Skeletal muscle satellite cell (primary cell): Measurements from ENCODE around the gene DSN1.
A peak's percentile ranks its signal among the peaks of the same experiment; 100 is the strongest.

ENCODE experiments used
- H3K27me3 ChIP-seq: 2 replicates; pipeline ENCODE4 v1.7.0; 2013; ENCODE audit warnings: low read length; ENCODE audit not compliant: control insufficient read depth, insufficient read depth
- H3K36me3 ChIP-seq: 2 replicates; pipeline ENCODE4 v1.7.0; 2013; ENCODE audit warnings: mild to moderate bottlenecking, control low read depth, low read length; ENCODE audit not compliant: insufficient read depth
- H3K4me1 ChIP-seq: 2 replicates; pipeline ENCODE4 v1.7.0; 2013; ENCODE audit warnings: low read length; ENCODE audit not compliant: control insufficient read depth, insufficient read depth
- H3K4me2 ChIP-seq: 2 replicates; pipeline ENCODE4 v1.7.0; 2013; ENCODE audit warnings: mild to moderate bottlenecking, low read length
- H3K4me3 ChIP-seq: 2 replicates; pipeline ENCODE4 v1.7.0; 2013; ENCODE audit warnings: low read length
- H3K9ac ChIP-seq: 2 replicates; pipeline ENCODE4 v1.7.0; 2013; ENCODE audit warnings: mild to moderate bottlenecking, low read depth, low read length, moderate library complexity
- H3K9me3 ChIP-seq: replicated peaks from 2 replicates; pipeline ENCODE4 v1.7.0; 2013; ENCODE audit warnings: mild to moderate bottlenecking, control low read depth, low read length

DSN1 gene

GRCh38 chr20:36777167-36777566 is 3.6 kb upstream of the DSN1 start:
- peaks cover 22% of the 10 kb centered on the region for H3K4me1 ChIP-seq
- no peak overlapping the region for H3K4me2 ChIP-seq
- H3K4me3 ChIP-seq = no peak overlapping the region
- H3K9me3 ChIP-seq = no peaks in the 10 kb centered on the region
- H3K36me3 ChIP-seq = peaks cover 2% of the 10 kb centered on the region
- H3K27me3 ChIP-seq = no peaks in the 10 kb centered on the region
- H3K9ac ChIP-seq = no peak overlapping the region

- H3K4me2 ChIP-seq = no peak overlapping the region
- no peaks in the 10 kb centered on the region for H3K9me3 ChIP-seq
- H3K27me3 ChIP-seq = no peaks in the 10 kb centered on the region
- H3K4me3 ChIP-seq = no peak overlapping the region
- no peak overlapping the region for H3K9ac ChIP-seq
- H3K4me1 ChIP-seq = peaks cover 22% of the 10 kb centered on the region
- peaks cover 1% of the 10 kb centered on the region for H3K36me3 ChIP-seq
Observed at GRCh38 chr20:36775826-36776225, 2.3 kb upstream of the DSN1 start.

- Histone ChIP-seq H3K9ac (no peak overlapping the region), H3K36me3 (peaks cover 4% of the 10 kb centered on the region), H3K4me1 (peaks cover 22% of the 10 kb centered on the region), H3K4me2 (no peak overlapping the region), H3K4me3 (no peak overlapping the region), H3K27me3 (no peaks in the 10 kb centered on the region), H3K9me3 (no peaks in the 10 kb centered on the region)
Observed at GRCh38 chr20:36775196-36775595, 1.6 kb upstream of the DSN1 start.

DNA sequence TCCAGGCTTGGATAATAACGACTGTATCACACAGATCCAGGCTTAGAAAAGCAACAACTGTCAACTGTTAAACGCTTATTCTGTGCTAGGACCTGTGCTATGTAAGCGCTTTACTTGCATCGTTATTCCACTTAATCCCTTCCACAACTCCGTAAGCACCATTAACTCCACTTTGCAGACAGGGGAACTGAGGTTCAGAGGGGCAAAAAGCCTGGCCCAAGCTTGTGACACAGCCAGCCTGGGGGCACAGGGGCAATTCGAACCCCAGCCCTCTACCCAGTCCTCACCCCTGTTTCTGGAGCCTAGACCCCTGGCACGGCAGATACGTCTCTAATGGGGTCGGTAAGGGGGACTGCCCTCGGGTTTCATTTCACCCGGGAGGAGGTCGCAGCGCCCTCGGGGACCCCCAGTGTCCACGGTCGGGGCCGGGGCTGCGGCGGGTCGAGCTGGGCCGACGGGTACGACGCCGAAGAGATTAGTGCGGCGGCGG is 411 bp downstream of the DSN1 start:
- peak overlapping the region; percentile 100 for H3K9ac ChIP-seq
- no peaks in the 10 kb centered on the region for H3K27me3 ChIP-seq
- peak overlapping the region; percentile 89 for H3K4me3 ChIP-seq
- peaks cover 31% of the 10 kb centered on the region for H3K4me1 ChIP-seq
- H3K4me2 ChIP-seq = peak overlapping the region; percentile 100
- H3K9me3 ChIP-seq = no peaks in the 10 kb centered on the region
- H3K36me3 ChIP-seq = peaks cover 4% of the 10 kb centered on the region

DNA sequence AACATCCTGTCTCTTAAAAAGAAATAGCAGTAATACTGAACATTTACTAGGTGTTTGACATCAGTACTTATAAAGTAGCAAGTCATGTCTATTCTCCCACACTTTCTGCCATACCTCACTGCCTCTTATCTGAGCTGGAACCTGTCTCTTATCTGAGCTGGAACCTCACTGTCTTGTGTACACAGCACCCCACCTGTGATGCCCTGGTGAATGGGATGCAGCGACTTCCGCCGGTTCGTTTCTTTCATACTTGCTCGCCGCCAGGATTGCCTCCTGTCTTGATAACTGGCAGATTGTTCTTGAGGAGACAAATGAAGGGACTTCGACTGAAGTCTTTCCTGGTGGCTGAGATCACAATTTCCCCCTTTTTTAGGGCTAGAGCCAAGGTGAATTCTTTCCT is 2.9 kb downstream of the DSN1 start:
- no peaks in the 10 kb centered on the region for H3K9me3 ChIP-seq
- H3K36me3 ChIP-seq = peaks cover 4% of the 10 kb centered on the region
- H3K4me3 ChIP-seq = no peak overlapping the region
- no peak overlapping the region for H3K4me2 ChIP-seq
- H3K27me3 ChIP-seq = no peaks in the 10 kb centered on the region
- no peak overlapping the region for H3K9ac ChIP-seq
- H3K4me1 ChIP-seq = peaks cover 31% of the 10 kb centered on the region

- Histone ChIP-seq H3K4me2 (no peak overlapping the region), H3K9me3 (no peaks in the 10 kb centered on the region), H3K9ac (no peak overlapping the region), H3K4me1 (peaks cover 17% of the 10 kb centered on the region), H3K4me3 (no peak overlapping the region), H3K27me3 (no peaks in the 10 kb centered on the region), H3K36me3 (peaks cover 4% of the 10 kb centered on the region)
Observed at GRCh38 chr20:36768768-36769430, 4.7 kb downstream of the DSN1 start.

DNA sequence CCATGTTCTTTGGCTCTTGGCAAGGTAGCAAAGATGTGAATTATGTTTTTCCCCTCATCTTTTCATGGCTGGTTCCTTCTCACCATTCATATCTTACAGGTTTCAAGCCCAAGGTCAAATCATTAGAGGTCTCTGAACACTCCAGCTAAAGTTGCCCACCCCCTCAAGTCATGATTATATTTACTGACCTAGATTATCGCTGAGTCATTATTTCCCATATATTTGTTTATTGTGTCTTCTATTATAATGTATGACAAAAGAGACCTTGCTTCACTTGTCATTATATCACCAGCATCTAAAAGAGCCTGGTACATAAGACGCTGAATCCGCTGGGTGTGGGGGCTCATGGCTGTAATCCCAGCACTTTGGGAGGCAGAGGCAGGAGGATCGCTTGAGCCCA is 12.4 kb downstream of the DSN1 start:
- no peak overlapping the region for H3K4me3 ChIP-seq
- no peak overlapping the region for H3K4me2 ChIP-seq
- no peak overlapping the region for H3K9ac ChIP-seq
- peaks cover 10% of the 10 kb centered on the region for H3K36me3 ChIP-seq
- H3K27me3 ChIP-seq = no peaks in the 10 kb centered on the region
- no peaks in the 10 kb centered on the region for H3K9me3 ChIP-seq
- no peaks in the 10 kb centered on the region for H3K4me1 ChIP-seq

GRCh38 chr20:36760647-36761046 is 12.9 kb downstream of the DSN1 start:
- Histone ChIP-seq H3K27me3 (no peaks in the 10 kb centered on the region), H3K9ac (no peak overlapping the region), H3K36me3 (peaks cover 10% of the 10 kb centered on the region), H3K4me3 (no peak overlapping the region), H3K4me1 (no peaks in the 10 kb centered on the region), H3K9me3 (no peaks in the 10 kb centered on the region), H3K4me2 (no peak overlapping the region)

DNA sequence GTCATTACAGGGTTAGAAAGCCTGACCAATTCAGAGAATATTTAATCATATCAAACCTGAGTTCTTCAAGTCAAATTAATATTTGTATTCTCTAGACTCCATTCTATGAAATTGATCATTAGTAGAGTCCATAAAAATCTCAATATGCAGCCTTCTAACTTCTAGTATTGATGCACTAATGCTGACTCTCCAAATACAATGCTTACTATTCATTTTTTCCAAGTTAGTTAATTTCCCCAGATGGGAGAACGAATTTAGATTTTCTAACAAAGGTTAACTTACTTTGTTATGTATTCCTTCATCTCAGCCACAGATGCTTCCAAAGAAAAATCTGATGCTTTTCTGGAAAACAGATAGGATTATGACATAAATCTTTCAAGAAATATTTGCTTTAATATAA is 15.3 kb downstream of the DSN1 start:
- Histone ChIP-seq H3K27me3 (no peaks in the 10 kb centered on the region), H3K4me3 (no peak overlapping the region), H3K9me3 (no peaks in the 10 kb centered on the region), H3K4me2 (no peak overlapping the region), H3K4me1 (peaks cover 7% of the 10 kb centered on the region), H3K9ac (no peak overlapping the region), H3K36me3 (peaks cover 14% of the 10 kb centered on the region)

GRCh38 chr20:36756496-36756895 is 17.1 kb downstream of the DSN1 start:
- Histone ChIP-seq H3K4me3 (no peak overlapping the region), H3K4me2 (no peak overlapping the region), H3K9me3 (no peaks in the 10 kb centered on the region), H3K9ac (no peak overlapping the region), H3K4me1 (peaks cover 7% of the 10 kb centered on the region), H3K36me3 (peaks cover 29% of the 10 kb centered on the region), H3K27me3 (no peaks in the 10 kb centered on the region)

DNA sequence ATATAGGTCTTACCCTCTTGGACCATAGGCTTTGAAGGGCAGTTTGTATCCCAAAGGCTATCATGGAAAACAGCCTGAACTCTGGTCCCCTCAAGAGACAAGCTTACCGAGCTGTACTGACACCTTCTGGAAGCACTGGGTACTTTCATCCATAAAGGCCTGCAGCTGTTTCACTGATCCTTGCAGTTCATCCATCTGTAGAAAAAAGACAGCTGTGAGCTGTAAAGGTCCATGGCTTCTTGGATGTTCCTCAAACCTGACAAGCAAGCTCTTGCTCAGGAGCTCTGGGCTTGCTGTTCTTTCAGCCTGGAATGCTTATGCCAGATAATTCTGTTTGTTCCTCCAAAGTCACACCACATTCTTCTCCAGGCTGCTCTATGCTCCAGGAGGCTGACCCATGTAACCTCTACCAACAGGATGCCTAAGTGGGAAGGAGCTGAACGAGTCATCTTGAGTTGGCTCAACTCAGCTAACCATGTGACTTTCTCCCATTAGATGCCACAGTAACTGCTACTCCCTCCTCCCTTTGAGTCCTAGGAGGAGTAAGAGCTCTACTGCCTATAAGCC is 18.8 kb downstream of the DSN1 start:
- H3K27me3 ChIP-seq = no peaks in the 10 kb centered on the region
- no peak overlapping the region for H3K4me2 ChIP-seq
- H3K9me3 ChIP-seq = no peaks in the 10 kb centered on the region
- H3K4me1 ChIP-seq = peaks cover 7% of the 10 kb centered on the region
- H3K4me3 ChIP-seq = no peak overlapping the region
- peaks cover 36% of the 10 kb centered on the region for H3K36me3 ChIP-seq
- no peak overlapping the region for H3K9ac ChIP-seq

DNA sequence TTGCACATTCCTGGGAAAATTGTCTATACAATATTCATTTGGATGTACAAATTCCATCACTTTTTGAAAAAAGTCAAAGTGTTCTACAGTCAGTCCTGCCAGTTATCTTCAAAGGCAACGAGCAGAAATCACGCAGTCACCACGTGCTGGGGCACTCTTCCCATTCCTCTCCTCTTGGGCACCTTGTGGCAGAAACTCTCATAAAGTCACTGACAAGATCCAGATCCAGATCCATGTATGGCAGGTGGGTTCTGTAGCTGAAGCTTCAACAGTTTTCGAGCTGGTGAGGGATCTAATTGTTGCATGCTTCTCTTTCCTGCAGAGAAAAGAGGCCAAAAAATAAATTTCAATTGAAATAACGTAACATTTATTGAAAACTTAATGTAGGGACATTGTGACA is 21.0 kb downstream of the DSN1 start:
- Histone ChIP-seq H3K4me3 (no peak overlapping the region), H3K9me3 (no peaks in the 10 kb centered on the region), H3K4me1 (peaks cover 7% of the 10 kb centered on the region), H3K9ac (no peak overlapping the region), H3K4me2 (no peak overlapping the region), H3K36me3 (peaks cover 31% of the 10 kb centered on the region), H3K27me3 (no peaks in the 10 kb centered on the region)
